Keratinocyte (primary cell): ENCODE data around the gene CDK14. TPM values are rescaled to one million over a fixed set of nuclear protein-coding genes. Genes with fewer than 3 reads are reported as not detected.

Source experiments
- DNase-seq: peaks from one replicate; pipeline ENCODE4 v3.0.0-alpha.2; 2011; ENCODE audit warnings: low read depth, missing footprints, low spot score
- FAIRE-seq: peaks from 2 replicates; lab custom pipeline; 2011; peaks lifted over from hg19 to GRCh38; lab: Jason Lieb, UNC
- H2AFZ ChIP-seq: 2 replicates; pipeline ENCODE4 v1.6.0; 2012; ENCODE audit warnings: low read length, control low read depth, inconsistent platforms; ENCODE audit not compliant: control insufficient read depth
- H3K27ac ChIP-seq: 2 replicates; pipeline ENCODE4 v1.5.1; 2011; ENCODE audit warnings: low read length; ENCODE audit not compliant: control insufficient read depth, insufficient read depth
- H3K27me3 ChIP-seq: 3 replicates; pipeline ENCODE4 v1.6.0; 2011; ENCODE audit warnings: low read length; ENCODE audit not compliant: control insufficient read depth, insufficient read depth; ENCODE audit errors: extremely low read depth
- H3K36me3 ChIP-seq, 2 experiments: 2 replicates in 1 of 2; 3 replicates in 1 of 2; pipeline ENCODE4 v1.5.1; 2011; ENCODE audit warnings: low read length in 2 of 2, mild to moderate bottlenecking in 1 of 2; ENCODE audit not compliant: control insufficient read depth in 2 of 2, insufficient read depth in 2 of 2; ENCODE audit errors: extremely low read depth in 1 of 2
- H3K4me1 ChIP-seq: 3 replicates; pipeline ENCODE4 v1.5.1; 2011; ENCODE audit warnings: low read length; ENCODE audit not compliant: control insufficient read depth, insufficient read depth; ENCODE audit errors: extremely low read depth
- H3K4me2 ChIP-seq: 3 replicates; pipeline ENCODE4 v1.6.0; 2011; ENCODE audit warnings: low read depth, low read length; ENCODE audit not compliant: control insufficient read depth, insufficient read depth; ENCODE audit errors: extremely low read depth
- H3K4me3 ChIP-seq, 3 experiments: fragments of 200-600 bp in 1 of 3; sonication (generic) in 1 of 3; 2 replicates in 2 of 3; 3 replicates in 1 of 3; pipeline ENCODE4 v1.5.1; 2011 to 2016; ENCODE audit warnings: low read length in 3 of 3, mild to moderate bottlenecking in 3 of 3, control low read depth in 2 of 3, inconsistent platforms in 1 of 3, low read depth in 1 of 3, mixed read lengths in 1 of 3, mixed run types in 1 of 3, moderate library complexity in 1 of 3; ENCODE audit not compliant: control insufficient read depth in 2 of 3, insufficient read depth in 2 of 3; ENCODE audit errors: extremely low read depth in 1 of 3
- H3K79me2 ChIP-seq: 2 replicates; pipeline ENCODE4 v1.6.0; 2012; ENCODE audit warnings: low read length; ENCODE audit not compliant: control insufficient read depth, insufficient read depth
- H3K9ac ChIP-seq: 3 replicates; pipeline ENCODE4 v1.6.0; 2011; ENCODE audit warnings: low read length; ENCODE audit not compliant: control insufficient read depth, insufficient read depth; ENCODE audit errors: extremely low read depth
- H3K9me1 ChIP-seq: 3 replicates; pipeline ENCODE4 v1.6.0; 2011; ENCODE audit warnings: low read length; ENCODE audit not compliant: control insufficient read depth, insufficient read depth; ENCODE audit errors: extremely low read depth
- H3K9me3 ChIP-seq: 2 replicates; pipeline ENCODE4 v1.5.1; 2012; ENCODE audit warnings: low read depth, low read length; ENCODE audit not compliant: control insufficient read depth
- H4K20me1 ChIP-seq: 3 replicates; pipeline ENCODE4 v1.6.0; 2011; ENCODE audit warnings: low read length; ENCODE audit not compliant: control insufficient read depth, insufficient read depth; ENCODE audit errors: extremely low read depth
- EZH2 ChIP-seq: IDR thresholded peaks from one replicate; pipeline ENCODE4 v1.6.1; 2012; ENCODE audit warnings: inconsistent platforms, mild to moderate bottlenecking, low read length, moderate library complexity
- dilution Hi-C: fragments of 300-500 bp; cut with MboI; formaldehyde crosslinking; loops from one replicate; pipeline ENCODE4 v1.7.0; 2020; ENCODE audit warnings: low sequenced_read_pairs; ENCODE audit not compliant: extremely low pct_ligation_motif_present
- polyA plus RNA-seq, 5 experiments: library from polyadenylated mRNA; depleted of rRNA in 3 of 5; stranded (reverse) in 3 of 5; stranded (forward) in 1 of 5; unstranded in 1 of 5; fragments of >200 nt; gene quantifications; 1 replicate in 1 of 5; 2 replicates in 3 of 5; 3 replicates in 1 of 5; pipeline versions ENCODE4 v1.2.1 to v1.2.3, GENCODE V29; 2011 to 2012; ENCODE audit warnings: missing spikeins in 2 of 5, low read depth in 1 of 5, low replicate concordance in 1 of 5
- TF ChIP-seq, protein P1 (sequence below), 3 experiments: IDR thresholded peaks in 1 of 3; conservative IDR thresholded peaks in 1 of 3; optimal IDR thresholded peaks in 1 of 3; 2 replicates in 2 of 3; 3 replicates in 1 of 3; pipeline versions ENCODE3 to v1.5.1; 2011; ENCODE audit warnings: low read length in 3 of 3, mild to moderate bottlenecking in 3 of 3, moderate library complexity in 2 of 3, control low read depth in 1 of 3, inconsistent platforms in 1 of 3; ENCODE audit not compliant: insufficient read depth in 2 of 3; ENCODE audit errors: extremely low read depth in 1 of 3

The CDK14 gene
- polyA plus RNA-seq, 1 donor (not counting 4 experiments of a cell fraction or from before 2014, with no cell fraction given): 4.0 TPM

DNA sequence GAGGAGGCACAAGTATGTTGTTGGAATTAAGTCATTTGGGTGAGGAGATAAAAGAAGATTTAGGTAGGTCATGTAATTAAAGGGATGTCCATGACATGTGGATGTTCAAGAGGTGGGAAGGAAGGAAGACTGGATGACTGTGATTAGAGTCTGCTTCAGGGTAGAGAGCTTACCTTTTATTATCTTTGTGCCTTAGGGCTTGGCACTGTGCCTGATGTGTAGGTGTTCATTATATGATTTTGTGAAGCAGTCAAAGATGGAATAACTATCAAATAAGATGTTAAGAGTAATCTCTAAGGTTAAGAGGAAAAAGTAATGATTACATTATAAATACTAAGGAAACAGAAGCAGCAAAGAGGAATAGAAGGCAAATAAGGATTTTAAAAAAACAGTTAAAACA lies 97.8 kb downstream of the CDK14 start:
- no peak for TF ChIP-seq EZH2
- TF ChIP-seq, protein P1, sequence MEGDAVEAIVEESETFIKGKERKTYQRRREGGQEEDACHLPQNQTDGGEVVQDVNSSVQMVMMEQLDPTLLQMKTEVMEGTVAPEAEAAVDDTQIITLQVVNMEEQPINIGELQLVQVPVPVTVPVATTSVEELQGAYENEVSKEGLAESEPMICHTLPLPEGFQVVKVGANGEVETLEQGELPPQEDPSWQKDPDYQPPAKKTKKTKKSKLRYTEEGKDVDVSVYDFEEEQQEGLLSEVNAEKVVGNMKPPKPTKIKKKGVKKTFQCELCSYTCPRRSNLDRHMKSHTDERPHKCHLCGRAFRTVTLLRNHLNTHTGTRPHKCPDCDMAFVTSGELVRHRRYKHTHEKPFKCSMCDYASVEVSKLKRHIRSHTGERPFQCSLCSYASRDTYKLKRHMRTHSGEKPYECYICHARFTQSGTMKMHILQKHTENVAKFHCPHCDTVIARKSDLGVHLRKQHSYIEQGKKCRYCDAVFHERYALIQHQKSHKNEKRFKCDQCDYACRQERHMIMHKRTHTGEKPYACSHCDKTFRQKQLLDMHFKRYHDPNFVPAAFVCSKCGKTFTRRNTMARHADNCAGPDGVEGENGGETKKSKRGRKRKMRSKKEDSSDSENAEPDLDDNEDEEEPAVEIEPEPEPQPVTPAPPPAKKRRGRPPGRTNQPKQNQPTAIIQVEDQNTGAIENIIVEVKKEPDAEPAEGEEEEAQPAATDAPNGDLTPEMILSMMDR (optimal IDR thresholded peaks at IDR 0.05 in 1 of 3, IDR thresholded peaks at IDR 0.05 in 1 of 3, conservative IDR thresholded peaks at IDR 0.05 in 1 of 3; ENCODE audit: extremely low read depth in 1 of 3, insufficient read depth in 2 of 3, low read length in 3 of 3): no peak
- no peaks in the 10 kb centered on the region for H3K9me1 ChIP-seq
- H3K9me3 ChIP-seq: no peaks in the 10 kb centered on the region
- no peaks in the 10 kb centered on the region for H3K27me3 ChIP-seq
- DNase-seq (no peak), FAIRE-seq (no peak)
- no peak overlapping the region for H2AFZ ChIP-seq
- no peak overlapping the region for H3K27ac ChIP-seq
- H3K36me3 ChIP-seq: no peaks in the 10 kb centered on the region
- no peak overlapping the region for H3K9ac ChIP-seq
- no peaks in the 10 kb centered on the region for H4K20me1 ChIP-seq
- no peak overlapping the region for H3K4me3 ChIP-seq
- no peak overlapping the region for H3K4me2 ChIP-seq
- dilution Hi-C loops: no loop called here
- H3K79me2 ChIP-seq: no peaks in the 10 kb centered on the region
- no peaks in the 10 kb centered on the region for H3K4me1 ChIP-seq

DNA sequence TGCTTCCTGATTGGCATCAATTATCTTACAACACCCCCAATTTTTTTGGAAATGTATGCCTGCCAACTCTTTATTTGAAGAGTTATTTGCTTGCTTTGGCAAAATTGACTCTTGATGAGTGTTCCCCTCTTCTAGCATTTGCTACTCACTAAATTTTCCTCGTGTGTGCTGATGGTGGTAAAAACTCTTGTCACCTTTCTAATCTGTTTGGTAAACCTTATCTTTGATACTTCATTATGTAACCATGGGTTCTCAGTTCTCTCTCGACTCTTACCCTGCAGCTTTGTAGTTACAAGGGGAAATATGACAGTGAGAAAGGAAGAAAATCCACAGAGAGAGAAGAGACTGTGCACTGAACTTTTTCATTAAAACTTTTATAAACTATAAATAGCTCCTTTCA lies 102.5 kb downstream of the CDK14 start:
- no peaks in the 10 kb centered on the region for H3K9me1 ChIP-seq
- H4K20me1 ChIP-seq: no peaks in the 10 kb centered on the region
- TF ChIP-seq, protein P1 (optimal IDR thresholded peaks at IDR 0.05 in 1 of 3, IDR thresholded peaks at IDR 0.05 in 1 of 3, conservative IDR thresholded peaks at IDR 0.05 in 1 of 3; ENCODE audit: extremely low read depth in 1 of 3, insufficient read depth in 2 of 3, low read length in 3 of 3): no peak
- TF ChIP-seq EZH2: no peak
- dilution Hi-C loops: no loop called here
- no peak for FAIRE-seq
- DNase-seq: no peak
- H3K4me2 ChIP-seq: no peak overlapping the region
- no peaks in the 10 kb centered on the region for H3K79me2 ChIP-seq
- no peak overlapping the region for H3K4me3 ChIP-seq
- H3K27me3 ChIP-seq: no peaks in the 10 kb centered on the region
- H3K9ac ChIP-seq: no peak overlapping the region
- H3K9me3 ChIP-seq: no peaks in the 10 kb centered on the region
- H3K27ac ChIP-seq: no peak overlapping the region
- H3K36me3 ChIP-seq: no peaks in the 10 kb centered on the region
- no peak overlapping the region for H2AFZ ChIP-seq
- H3K4me1 ChIP-seq: no peaks in the 10 kb centered on the region
